ENCODE data around the gene CLCN7.

- TF ChIP-seq CTCF (IDR thresholded peaks at IDR 0.05) (no peak), POLR2AphosphoS5 (IDR thresholded peaks at IDR 0.05) (no peak)
Measured at GRCh38 chr16:1420111-1420539, 54.7 kb downstream of the CLCN7 start.

Measured in upper lobe of left lung (tissue), 4 donors.